Choroid plexus epithelial cell (primary cell): ENCODE results near the gene NLGN4X.

ENCODE experiments used
- DNase-seq: peaks from one replicate; pipeline ENCODE4 v3.0.0-alpha.2; 2010; ENCODE audit warnings: low read depth
- H3K4me3 ChIP-seq: 2 replicates; pipeline ENCODE4 v1.5.1; 2011; ENCODE audit warnings: low read depth, mild to moderate bottlenecking, control low read depth, low read length, moderate library complexity
- TF ChIP-seq, protein P1 (sequence below): conservative IDR thresholded peaks from 2 replicates; pipeline ENCODE4 v1.5.1; 2011; ENCODE audit warnings: low read depth, mild to moderate bottlenecking, control low read depth, inconsistent platforms, low read length, moderate library complexity

The NLGN4X gene

DNA sequence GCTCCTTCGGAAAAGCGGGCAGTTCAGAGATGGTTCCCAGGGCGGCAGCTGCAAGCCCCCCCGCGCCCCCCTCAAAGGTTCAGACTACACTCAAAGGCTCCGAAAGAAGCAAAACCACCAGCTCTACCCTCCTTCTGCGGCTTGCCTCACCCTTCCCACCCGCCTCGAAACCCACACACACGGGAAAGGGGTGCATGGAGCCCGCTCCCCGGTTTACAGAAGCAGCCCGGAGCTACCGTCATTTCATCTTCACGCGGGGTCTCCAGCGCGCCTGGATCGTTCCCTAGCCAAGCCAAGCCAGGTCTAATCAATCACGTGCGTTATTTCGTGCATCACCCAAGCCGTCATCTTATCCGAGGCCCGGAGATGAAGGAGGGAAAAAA lies 1.2 kb downstream of the NLGN4X start:
- TF ChIP-seq, protein P1, sequence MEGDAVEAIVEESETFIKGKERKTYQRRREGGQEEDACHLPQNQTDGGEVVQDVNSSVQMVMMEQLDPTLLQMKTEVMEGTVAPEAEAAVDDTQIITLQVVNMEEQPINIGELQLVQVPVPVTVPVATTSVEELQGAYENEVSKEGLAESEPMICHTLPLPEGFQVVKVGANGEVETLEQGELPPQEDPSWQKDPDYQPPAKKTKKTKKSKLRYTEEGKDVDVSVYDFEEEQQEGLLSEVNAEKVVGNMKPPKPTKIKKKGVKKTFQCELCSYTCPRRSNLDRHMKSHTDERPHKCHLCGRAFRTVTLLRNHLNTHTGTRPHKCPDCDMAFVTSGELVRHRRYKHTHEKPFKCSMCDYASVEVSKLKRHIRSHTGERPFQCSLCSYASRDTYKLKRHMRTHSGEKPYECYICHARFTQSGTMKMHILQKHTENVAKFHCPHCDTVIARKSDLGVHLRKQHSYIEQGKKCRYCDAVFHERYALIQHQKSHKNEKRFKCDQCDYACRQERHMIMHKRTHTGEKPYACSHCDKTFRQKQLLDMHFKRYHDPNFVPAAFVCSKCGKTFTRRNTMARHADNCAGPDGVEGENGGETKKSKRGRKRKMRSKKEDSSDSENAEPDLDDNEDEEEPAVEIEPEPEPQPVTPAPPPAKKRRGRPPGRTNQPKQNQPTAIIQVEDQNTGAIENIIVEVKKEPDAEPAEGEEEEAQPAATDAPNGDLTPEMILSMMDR, result no peak
- no peak overlapping the region for H3K4me3 ChIP-seq
- no peak for DNase-seq

DNA sequence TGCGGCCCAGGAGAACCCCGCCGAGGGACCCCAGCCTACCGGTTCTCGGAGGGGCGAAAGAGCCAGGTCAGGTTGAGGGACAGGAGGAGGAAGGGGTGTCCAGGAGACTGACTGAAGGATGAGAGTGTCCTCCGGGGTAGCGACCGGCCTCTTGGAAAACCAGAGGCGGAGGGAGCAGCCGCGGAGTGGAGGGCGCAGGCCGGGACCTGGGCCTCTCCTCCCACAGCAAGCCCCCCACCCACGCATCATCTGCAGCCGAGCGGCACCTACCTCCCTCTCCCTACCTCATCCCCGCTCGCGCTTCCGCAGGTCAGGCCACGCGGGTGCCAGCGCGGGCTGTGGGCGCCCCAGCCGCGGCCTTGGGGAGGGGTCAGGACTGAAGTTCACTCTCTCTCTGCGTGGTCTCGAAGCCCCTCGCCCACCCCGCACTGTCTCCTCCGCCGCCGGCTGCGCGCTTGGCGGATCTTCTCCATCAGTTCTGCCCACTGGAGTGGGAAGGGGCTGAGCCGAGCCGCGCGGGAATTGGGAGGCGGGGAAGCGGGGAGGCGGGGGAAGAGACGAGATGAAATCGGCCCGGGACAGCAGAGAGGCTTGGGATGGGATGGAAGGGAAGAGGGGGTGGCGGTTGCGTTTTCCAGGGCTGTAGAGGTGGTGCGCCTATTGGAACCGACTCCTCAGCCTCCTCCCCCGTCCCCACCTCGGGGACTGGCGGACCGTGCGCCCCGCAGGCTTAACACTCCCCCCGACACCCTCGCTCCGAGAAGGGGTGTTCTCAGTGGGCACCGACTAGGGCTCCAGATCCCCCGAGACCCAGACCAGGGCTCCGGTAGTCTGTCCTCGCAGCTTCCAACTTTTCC lies 1.8 kb downstream of the NLGN4X start:
- H3K4me3 ChIP-seq, result no peak overlapping the region
- DNase-seq, result no peak
- TF ChIP-seq, protein P1, result no peak

DNA sequence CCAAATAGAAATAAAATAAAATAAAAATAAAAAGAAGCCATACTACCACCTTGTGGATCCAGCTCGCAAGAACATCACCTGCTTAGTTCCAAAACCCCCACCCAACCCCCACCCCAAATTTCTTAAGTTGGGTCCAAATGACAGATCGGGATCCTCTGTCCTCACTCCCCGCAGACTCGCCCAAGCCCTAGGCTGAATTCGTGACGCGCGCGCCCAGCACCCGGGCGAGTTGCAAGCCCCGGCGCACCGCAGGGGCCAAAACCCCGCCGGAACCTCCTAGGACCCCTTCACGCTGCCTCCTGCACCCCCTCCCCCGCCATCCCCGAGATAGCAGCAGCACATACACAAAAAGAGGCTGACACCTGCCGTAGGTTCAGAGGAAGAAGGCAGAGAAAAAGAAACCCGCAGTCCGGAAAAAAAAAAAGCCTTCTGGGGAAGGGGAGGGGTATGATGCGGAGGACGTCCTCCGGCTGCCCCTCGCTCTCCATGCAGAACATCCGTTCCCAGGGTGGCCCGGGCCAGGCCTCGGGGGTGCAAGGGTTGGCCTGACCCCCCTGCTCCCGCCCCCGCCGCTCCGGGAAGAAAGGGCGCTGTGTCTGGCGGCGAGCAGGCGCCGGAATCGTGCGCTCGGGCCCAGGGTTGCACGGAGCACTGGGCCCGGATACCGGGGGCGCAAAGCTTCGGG lies 2.6 kb downstream of the NLGN4X start:
- DNase-seq, result no peak
- H3K4me3 ChIP-seq, result no peak overlapping the region
- TF ChIP-seq, protein P1, result no peak

DNA sequence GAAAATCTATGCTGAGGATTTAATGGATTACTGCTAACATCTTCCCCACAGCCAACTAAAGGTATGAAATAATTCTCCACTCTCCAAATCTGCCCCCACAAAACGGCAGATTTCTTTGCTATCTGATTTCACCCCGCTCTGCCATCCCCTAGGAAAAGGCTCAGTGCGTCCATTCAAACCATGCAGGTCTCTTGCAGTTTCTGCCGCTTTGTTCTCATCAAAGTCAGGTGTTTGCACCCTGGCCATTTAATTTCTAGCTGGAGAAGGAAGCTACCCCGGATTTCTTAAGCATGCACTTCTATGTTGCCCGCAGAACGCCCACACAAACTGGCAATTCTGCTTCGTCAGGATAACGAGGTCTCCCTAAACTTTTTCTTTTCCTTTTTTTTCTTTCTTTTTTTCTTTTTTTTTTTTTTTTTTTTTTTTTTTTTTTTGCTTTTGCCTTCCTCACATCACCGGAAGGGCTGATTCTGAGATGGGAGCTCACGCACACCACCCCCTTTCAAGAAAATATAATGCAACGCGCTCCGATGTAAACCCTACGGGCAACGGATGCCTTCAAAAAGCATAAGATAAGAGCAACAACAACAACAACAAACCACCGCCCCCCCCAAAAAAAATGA lies 3.3 kb downstream of the NLGN4X start:
- no peak overlapping the region for H3K4me3 ChIP-seq
- TF ChIP-seq, protein P1, result no peak
- no peak for DNase-seq

DNA sequence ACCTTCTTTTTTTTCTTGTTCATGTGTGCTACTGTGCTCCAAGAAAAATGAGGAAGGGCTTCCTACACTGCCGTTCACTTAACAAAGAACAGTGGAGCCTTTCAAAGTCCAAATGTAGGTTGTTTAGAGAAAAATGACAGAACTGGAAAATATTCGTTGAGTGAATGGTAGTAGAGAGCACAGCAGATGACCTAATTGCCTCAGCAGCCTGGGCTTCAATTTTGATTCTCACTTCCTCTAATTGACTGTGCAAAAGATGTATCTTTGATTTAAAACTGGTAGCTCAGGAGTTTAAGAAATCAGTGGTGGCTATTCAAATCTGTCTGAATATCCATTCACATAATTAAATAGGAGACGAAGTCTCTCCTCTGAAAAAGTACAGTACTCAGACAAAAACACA lies 5.2 kb downstream of the NLGN4X start:
- TF ChIP-seq, protein P1, result no peak
- H3K4me3 ChIP-seq, result no peak overlapping the region
- DNase-seq, result no peak

DNA sequence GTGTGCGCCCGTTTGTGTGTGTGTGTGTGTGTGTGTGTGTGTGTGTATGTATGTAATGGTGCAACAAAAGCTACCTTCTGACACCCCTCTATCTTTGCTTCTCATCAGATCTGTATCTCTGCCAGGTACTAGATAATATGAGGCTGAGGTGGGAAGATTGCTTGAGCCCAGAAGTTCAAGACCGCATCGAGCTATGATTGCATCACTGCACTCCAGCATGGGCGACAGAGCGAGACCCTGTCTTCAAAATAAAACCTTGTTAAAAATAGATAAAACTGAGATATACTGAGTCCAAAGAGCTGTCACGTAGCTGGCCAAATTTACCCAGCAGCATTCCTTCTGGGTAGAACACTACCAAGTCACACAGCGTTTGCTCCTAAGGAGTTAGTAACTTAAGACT lies 18.4 kb downstream of the NLGN4X start:
- no peak for DNase-seq
- TF ChIP-seq, protein P1, result no peak
- H3K4me3 ChIP-seq, result no peak overlapping the region
